Panc1 (cell line): Measurements from ENCODE around the gene PLCD1.

Experiments
- TCF7L2 ChIP-seq: IDR thresholded peaks from 2 replicates; pipeline ENCODE4 v1.6.1; 2011; ENCODE audit warnings: mild to moderate bottlenecking, low read depth, low read length, inconsistent platforms
- TF ChIP-seq, protein P1 (sequence below): fragments of 450-650 bp; IDR thresholded peaks from 2 replicates; pipeline ENCODE4 v1.5.1; 2017; ENCODE audit warnings: mild to moderate bottlenecking

DNA sequence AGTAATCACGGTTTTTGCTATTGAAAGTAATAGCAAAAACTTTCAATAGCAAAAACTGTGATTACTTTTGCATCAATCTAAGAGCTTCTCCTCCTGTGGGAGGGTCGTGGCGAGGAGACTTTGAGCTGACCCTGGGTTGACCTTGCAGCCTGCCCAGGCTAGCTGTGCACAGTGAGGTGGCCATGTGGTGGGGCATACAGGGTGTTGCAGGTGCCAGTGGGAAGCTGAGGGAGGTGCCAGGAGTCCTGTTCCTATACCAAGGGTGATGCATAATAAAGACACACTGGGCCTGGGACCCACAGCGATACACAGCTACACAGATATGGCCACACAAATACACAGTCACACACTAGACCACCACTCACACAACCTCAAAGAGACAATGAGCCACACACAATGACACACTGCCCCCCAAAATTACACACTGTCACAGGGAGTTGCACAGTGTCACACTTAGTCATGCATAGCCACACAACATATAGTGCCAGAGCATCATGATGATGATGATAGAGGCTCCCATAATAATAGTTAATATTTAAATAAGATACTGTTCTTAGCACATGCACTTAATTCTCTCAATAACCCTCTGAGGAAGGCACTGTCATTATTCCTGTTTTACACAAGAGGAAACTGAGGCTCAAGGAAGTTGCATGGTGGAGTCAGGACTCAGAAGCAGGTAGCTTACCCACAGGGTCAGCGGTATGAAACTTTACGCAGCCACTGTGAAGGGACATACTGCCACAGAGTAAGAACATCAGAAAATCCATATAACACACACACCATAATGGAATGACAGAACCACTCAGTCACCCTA is 6.3 kb downstream of the PLCD1 start:
- TF ChIP-seq, protein P1, sequence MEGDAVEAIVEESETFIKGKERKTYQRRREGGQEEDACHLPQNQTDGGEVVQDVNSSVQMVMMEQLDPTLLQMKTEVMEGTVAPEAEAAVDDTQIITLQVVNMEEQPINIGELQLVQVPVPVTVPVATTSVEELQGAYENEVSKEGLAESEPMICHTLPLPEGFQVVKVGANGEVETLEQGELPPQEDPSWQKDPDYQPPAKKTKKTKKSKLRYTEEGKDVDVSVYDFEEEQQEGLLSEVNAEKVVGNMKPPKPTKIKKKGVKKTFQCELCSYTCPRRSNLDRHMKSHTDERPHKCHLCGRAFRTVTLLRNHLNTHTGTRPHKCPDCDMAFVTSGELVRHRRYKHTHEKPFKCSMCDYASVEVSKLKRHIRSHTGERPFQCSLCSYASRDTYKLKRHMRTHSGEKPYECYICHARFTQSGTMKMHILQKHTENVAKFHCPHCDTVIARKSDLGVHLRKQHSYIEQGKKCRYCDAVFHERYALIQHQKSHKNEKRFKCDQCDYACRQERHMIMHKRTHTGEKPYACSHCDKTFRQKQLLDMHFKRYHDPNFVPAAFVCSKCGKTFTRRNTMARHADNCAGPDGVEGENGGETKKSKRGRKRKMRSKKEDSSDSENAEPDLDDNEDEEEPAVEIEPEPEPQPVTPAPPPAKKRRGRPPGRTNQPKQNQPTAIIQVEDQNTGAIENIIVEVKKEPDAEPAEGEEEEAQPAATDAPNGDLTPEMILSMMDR, result no peak
- TF ChIP-seq TCF7L2, result no peak
